HG03097 (cell line): Measurements from ENCODE around the gene CA10.

ENCODE experiments used
- ATAC-seq: cut with Tn5 transposase; IDR thresholded peaks from one replicate; pipeline ENCODE4 v1.9.1; 2021; ENCODE audit not compliant: unreplicated experiment, low FRiP score

Gene CA10

GRCh38 chr17:52147872-52148271 lies 10.6 kb downstream of the CA10 start:
- peak; percentile 66 for ATAC-seq

DNA sequence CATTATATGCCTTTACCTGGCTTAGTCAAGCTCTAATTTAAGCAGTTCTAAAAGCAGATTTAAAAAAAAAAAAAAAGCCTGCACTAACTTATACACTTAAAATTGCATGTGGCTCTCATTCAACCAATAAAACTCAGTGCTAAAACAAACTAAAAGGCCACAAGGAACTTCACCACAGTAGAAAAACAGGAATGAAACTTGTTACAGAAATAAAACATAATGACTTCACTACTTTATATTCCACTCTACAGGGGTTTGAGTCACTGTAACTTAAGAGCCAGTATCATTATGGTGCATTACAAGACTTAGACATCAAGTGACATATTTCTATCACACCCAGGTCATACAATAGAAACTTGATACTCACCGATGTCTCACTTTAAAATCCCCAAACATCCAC lies 11.1 kb downstream of the CA10 start:
- ATAC-seq, result no peak

DNA sequence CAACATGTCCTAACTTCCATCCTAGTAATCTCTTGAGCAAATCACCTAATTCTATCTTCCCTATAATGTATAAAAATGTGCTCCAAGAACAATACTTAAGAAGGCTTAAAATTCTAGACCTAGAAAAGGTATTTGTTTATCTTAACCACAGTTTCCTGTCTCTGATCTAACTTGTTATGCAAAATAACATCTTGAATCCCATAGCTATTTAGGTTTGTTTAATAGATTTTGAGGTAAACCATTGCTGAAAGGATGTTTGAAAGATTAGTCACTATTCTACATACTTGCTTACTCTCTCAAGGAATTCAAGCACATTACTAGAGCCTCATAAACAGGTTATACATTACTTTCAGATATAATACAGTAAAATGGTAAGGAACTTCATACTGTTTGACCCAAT lies 13.0 kb downstream of the CA10 start:
- ATAC-seq, result no peak

GRCh38 chr17:52143542-52143941 lies 15.0 kb downstream of the CA10 start:
- ATAC-seq, result no peak

DNA sequence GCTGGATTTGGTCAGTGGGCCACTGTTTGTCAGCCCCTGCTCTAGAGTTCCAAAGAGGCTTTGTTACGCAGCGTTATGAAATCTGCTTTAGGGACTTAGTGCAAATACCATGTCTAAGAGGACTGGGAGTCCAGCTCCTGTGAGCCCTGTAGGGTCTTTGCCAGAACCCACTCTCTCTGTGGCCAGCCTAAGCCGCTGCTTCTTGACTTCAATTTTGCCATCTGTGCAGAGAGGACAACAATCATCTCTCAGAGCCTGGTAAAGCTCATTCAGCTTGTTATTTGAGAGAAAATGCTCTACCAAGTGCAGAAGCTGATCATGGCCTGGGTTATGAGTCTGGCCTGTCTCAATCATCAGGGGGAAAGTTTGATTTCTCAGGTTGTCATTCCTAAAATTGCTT lies 17.9 kb downstream of the CA10 start:
- no peak for ATAC-seq

- no peak for ATAC-seq
These were observed 19.8 kb downstream of the CA10 start for GRCh38 chr17:52138752-52139151.

GRCh38 chr17:52138350-52138749 lies 20.2 kb downstream of the CA10 start:
- no peak for ATAC-seq

GRCh38 chr17:52136166-52136565 lies 22.3 kb downstream of the CA10 start:
- ATAC-seq, result no peak

GRCh38 chr17:52134641-52135040 lies 23.9 kb downstream of the CA10 start:
- ATAC-seq, result no peak

- ATAC-seq, result no peak
These were observed 29.8 kb downstream of the CA10 start for GRCh38 chr17:52128721-52129120.

DNA sequence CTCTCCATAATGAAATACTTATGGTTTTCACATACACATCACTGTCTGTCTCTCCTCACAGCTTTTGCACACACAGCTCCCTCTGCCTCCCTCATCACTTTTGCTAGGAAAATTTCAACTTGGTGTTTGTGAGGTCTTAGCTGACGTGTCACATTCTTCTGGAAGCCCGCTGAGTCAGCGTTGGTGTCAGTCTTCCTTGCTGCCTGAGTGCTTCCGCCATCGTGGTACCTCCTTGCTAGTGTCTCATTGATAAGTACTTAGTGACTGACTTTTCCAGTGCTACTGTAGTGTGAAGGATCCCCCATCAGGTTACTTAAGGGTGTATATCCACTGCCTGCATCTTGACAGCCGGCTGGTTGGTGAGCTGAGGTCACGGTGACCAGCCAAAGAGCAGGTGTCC lies 33.5 kb downstream of the CA10 start:
- no peak for ATAC-seq

DNA sequence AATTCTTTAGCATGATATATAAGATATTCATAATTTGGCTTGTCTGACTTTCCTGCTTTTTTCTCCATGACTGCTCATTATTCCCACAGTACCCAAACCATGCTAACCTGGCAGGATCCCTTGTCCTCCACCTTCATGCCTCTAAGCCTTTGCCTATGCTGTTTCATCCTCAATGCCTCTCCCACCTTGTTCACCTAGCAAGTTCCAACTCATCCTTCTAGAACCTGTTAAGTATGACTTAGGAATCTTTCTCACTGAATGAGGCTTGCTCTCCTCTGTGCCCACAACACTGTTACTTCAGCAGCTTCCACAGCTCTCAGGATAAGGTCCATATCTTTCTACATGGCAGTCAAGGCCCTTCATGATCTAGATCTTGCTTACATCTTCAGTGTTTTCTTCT lies 34.0 kb downstream of the CA10 start:
- ATAC-seq, result no peak

GRCh38 chr17:52120465-52120864 lies 38.0 kb downstream of the CA10 start:
- ATAC-seq, result no peak

DNA sequence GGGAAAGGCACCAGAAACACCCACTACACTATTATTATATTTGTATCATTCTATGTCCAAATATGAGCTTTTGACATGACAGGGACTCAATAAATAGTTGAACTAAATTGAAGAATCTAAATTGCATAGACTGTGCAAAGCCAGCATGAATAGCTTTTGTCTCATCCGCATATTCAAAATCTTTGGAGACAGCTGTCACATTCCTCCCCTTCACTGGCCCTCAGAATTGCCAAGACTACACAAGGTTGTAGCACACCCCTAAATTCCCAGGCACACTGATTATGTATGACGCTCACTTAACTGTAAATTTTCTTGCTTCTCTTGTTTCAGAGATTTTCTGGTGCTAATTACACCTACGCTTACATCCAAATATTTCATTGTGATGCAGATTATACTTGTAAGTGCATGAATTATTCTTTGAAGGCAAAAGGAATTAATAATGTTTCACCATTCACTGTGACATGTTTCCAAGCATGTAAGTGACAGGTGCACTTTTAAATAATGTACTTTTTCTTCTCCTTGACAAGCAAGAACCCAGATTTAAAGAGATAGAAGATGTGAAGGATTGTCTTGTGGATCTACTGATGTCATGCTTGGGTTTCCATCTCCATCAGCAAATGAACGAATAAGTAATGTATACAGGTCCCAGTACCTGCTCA lies 47.5 kb downstream of the CA10 start:
- ATAC-seq, result no peak

DNA sequence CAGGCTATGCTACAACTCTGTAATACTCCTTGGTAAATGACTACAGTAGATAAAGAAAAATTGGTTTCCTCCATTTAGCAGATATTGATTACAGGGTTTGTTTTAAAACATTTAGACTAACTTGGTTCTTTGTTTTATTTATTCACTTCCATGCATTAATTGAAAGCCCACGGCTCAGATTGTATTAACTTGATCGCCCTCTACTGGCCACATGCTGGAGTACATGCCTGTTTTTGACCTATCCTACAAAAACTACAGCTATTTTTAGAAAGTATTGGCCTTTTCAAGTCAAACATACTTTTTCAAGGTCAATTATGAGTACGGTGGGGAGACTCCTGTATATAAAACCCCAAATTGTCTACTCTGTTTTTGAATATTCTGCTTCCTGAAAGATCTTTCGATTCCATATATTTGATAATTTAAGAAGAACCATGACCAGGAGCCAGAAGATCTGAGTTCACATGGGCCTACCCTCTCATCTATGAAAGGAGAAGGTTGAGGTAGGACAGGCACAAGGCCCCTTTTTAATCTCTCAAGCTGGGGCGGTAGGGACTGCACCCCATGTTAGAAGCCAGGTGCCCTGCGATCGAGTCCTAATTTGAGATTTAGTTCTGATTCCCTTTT lies 51.8 kb downstream of the CA10 start:
- no peak for ATAC-seq

DNA sequence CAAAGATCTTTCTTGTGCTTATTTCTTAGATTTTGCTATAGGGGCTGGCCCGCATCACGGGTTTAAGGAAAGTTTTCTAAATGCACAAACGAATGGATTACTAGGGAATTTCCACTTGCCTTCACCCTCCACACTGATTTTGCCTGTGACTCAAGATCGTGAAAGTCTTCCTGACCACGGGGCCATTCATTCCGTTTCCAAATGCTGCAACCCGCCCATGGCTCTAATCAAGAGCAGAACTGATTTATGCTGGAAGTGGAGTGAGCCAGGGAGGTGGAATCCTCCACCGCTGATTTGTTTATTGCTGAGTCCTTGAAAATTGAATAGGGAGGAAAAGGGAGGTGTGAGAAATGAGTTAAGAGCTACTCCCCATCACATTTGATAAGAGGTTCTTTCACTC lies 52.4 kb downstream of the CA10 start:
- no peak for ATAC-seq

DNA sequence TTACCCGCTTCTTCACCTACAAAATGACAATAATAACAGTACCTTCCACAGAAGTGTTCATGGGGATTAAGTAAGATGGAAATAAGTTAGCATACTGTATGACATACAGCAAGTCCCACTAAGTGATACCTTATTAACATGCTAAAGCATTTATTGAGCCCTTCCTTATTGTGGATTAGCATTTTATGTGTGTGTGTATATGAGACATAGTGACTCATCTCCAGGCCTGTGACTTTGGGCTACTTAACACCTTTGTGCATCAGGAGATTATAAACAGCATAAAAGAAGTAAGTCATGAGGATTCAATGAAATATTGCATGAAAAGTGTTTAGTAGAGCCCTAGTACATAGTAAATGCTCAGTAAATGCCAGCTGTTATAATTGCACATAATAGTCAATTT lies 52.9 kb downstream of the CA10 start:
- ATAC-seq, result no peak

- no peak for ATAC-seq
These were observed 62.5 kb downstream of the CA10 start for GRCh38 chr17:52096056-52096455.

- no peak for ATAC-seq
These were observed 74.3 kb downstream of the CA10 start for GRCh38 chr17:52084176-52084575.

- no peak for ATAC-seq
These were observed 79.0 kb downstream of the CA10 start for GRCh38 chr17:52079496-52079895.

- ATAC-seq, result no peak
These were observed 86.8 kb downstream of the CA10 start for GRCh38 chr17:52071712-52072111.

GRCh38 chr17:52064791-52065211 lies 93.7 kb downstream of the CA10 start:
- no peak for ATAC-seq

GRCh38 chr17:52049496-52049895 lies 109.0 kb downstream of the CA10 start:
- no peak for ATAC-seq
